Fibroblast of lung (primary cell): ENCODE measurements around the gene GOLGA1.

Experiments
- CTCF ChIP-seq, 2 donors: IDR thresholded peaks in 1 of 2; conservative IDR thresholded peaks in 1 of 2; 1 replicate in 1 of 2; 2 replicates in 1 of 2; pipeline ENCODE4 v1.5.1; 2011 to 2012; ENCODE audit warnings: low read length in 2 of 2, control low read depth in 1 of 2, inconsistent platforms in 1 of 2, low read depth in 1 of 2, mild to moderate bottlenecking in 1 of 2
- EZH2 ChIP-seq: IDR thresholded peaks from 2 replicates; pipeline ENCODE4 v1.5.1; 2012; ENCODE audit warnings: low read length, control low read depth, mild to moderate bottlenecking; ENCODE audit errors: missing control alignments

DNA sequence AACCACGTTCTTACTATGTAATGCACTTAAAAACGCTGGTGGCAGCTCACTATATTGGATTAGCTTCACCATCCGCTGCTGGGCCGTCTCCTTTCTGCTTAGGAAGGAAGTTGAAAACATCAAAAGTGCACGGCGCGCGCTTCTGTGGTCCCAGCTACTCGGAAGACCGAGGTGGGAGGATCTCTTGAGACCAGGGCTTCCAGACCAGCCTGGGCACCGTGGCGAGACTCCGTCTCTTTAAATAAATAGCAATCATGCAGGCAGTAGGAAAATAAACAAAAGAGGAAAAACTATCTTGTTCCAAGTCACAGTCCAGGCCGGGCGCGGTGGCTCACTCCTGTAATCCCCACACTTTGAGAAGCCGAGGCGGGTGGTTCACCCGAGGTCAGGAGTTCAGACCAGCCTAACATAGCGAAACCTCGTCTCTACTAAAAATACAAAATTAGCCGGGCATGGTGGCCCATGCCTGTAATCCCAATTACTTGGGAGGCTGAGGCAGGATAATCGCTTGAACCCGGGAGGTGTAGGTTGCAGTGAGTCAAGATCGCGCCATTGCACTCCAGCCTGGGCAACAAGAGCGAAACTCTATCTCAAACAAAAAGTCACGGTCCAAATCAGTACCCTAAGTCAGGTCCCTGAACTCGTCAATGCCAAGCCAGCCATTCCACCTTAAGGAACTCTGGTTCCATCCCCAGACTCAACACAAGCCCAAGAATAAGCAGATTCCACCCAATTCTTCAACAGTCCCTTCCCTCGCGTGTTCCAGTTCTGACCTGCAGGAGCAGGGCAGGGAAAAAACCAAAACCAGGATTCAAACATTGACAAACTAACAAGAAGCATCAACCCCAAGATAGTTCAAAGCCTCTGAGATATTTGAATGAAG is 1.0 kb upstream of the GOLGA1 start:
- no peak for TF ChIP-seq CTCF (conservative IDR thresholded peaks at IDR 0.05 in 1 of 2, IDR thresholded peaks at IDR 0.05 in 1 of 2; ENCODE audit: low read depth in 1 of 2, low read length in 2 of 2)
- TF ChIP-seq EZH2 = no peak
